ENCODE data around the gene CASP3.

GRCh38 chr4:184674011-184674410, 24.8 kb upstream of the CASP3 start:
- TF ChIP-seq CTCF (IDR thresholded peaks at IDR 0.05) (no peak), EZH2 (IDR thresholded peaks at IDR 0.05; ENCODE audit: borderline replicate concordance, insufficient read depth, low read depth, low read length, poor library complexity, severe bottlenecking) (no peak)

Measured in B cell (primary cell).